Measurements from ENCODE around the gene CLMN. TPM values are rescaled to one million over a fixed set of nuclear protein-coding genes. Genes with fewer than 3 reads are reported as not detected.

CLMN gene
- total and polyA plus RNA-seq, 2 experiments from 2014 or later = 3.2 to 5.7 TPM

DNA sequence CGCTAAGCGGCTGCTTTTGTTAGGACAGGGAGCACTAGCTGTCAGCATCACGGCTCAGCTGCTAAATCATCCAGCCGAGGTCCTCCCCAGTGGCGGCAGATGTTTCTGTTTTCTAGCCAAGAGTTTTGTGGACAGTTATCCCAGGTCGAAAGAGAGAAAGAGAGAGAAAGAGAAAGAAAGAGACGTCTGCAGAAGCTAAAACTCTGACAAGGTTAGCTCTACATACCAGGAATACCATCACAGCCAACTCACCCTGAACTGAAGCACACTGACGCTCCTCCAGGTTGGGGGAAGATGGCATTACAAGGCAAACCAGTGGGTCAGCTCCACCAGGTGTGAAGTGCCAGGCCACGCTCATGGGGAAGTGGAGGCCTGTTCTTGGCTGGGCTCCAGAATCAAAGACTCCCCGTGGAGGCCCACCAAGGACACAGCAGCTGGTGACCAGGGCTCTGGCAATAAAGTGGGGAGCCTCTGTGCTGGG lies 97.5 kb downstream of the CLMN start:
- H3K27me3 Mint-ChIP-seq (ENCODE audit: insufficient read depth, low read depth, poor library complexity) = peaks cover 14% of the 10 kb centered on the region
- H2AFZ ChIP-seq = no peak overlapping the region
- H3K4me3 Mint-ChIP-seq = no peak overlapping the region
- peaks cover 34% of the 10 kb centered on the region for H3K4me1 ChIP-seq (ENCODE audit: insufficient read depth)
- H4K20me1 ChIP-seq (replicated peaks; ENCODE audit: insufficient read depth) = no peaks in the 10 kb centered on the region
- no peak overlapping the region for H3K4me3 ChIP-seq
- peak; percentile 35 for ATAC-seq
- DNase-seq (ENCODE audit: low spot score) = peak; percentile 45
- no peaks in the 10 kb centered on the region for H3K9me2 ChIP-seq (ENCODE audit: insufficient read depth)
- H3K36me3 Mint-ChIP-seq (ENCODE audit: low read depth) = no peaks in the 10 kb centered on the region
- H3K27ac ChIP-seq (ENCODE audit: low read depth) = no peak overlapping the region; the same call in 1 of the 2 replicates
- no peak for TF ChIP-seq ZNF114 (CRISPR knock-in tag; IDR thresholded peaks at IDR 0.05)
- no peak for TF ChIP-seq STAT1 (IDR thresholded peaks at IDR 0.05; ENCODE audit: unreplicated experiment)
- TF ChIP-seq, protein P1, sequence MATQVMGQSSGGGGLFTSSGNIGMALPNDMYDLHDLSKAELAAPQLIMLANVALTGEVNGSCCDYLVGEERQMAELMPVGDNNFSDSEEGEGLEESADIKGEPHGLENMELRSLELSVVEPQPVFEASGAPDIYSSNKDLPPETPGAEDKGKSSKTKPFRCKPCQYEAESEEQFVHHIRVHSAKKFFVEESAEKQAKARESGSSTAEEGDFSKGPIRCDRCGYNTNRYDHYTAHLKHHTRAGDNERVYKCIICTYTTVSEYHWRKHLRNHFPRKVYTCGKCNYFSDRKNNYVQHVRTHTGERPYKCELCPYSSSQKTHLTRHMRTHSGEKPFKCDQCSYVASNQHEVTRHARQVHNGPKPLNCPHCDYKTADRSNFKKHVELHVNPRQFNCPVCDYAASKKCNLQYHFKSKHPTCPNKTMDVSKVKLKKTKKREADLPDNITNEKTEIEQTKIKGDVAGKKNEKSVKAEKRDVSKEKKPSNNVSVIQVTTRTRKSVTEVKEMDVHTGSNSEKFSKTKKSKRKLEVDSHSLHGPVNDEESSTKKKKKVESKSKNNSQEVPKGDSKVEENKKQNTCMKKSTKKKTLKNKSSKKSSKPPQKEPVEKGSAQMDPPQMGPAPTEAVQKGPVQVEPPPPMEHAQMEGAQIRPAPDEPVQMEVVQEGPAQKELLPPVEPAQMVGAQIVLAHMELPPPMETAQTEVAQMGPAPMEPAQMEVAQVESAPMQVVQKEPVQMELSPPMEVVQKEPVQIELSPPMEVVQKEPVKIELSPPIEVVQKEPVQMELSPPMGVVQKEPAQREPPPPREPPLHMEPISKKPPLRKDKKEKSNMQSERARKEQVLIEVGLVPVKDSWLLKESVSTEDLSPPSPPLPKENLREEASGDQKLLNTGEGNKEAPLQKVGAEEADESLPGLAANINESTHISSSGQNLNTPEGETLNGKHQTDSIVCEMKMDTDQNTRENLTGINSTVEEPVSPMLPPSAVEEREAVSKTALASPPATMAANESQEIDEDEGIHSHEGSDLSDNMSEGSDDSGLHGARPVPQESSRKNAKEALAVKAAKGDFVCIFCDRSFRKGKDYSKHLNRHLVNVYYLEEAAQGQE (IDR thresholded peaks at IDR 0.05; ENCODE audit: unreplicated experiment) = no peak
- TF ChIP-seq, protein P2, sequence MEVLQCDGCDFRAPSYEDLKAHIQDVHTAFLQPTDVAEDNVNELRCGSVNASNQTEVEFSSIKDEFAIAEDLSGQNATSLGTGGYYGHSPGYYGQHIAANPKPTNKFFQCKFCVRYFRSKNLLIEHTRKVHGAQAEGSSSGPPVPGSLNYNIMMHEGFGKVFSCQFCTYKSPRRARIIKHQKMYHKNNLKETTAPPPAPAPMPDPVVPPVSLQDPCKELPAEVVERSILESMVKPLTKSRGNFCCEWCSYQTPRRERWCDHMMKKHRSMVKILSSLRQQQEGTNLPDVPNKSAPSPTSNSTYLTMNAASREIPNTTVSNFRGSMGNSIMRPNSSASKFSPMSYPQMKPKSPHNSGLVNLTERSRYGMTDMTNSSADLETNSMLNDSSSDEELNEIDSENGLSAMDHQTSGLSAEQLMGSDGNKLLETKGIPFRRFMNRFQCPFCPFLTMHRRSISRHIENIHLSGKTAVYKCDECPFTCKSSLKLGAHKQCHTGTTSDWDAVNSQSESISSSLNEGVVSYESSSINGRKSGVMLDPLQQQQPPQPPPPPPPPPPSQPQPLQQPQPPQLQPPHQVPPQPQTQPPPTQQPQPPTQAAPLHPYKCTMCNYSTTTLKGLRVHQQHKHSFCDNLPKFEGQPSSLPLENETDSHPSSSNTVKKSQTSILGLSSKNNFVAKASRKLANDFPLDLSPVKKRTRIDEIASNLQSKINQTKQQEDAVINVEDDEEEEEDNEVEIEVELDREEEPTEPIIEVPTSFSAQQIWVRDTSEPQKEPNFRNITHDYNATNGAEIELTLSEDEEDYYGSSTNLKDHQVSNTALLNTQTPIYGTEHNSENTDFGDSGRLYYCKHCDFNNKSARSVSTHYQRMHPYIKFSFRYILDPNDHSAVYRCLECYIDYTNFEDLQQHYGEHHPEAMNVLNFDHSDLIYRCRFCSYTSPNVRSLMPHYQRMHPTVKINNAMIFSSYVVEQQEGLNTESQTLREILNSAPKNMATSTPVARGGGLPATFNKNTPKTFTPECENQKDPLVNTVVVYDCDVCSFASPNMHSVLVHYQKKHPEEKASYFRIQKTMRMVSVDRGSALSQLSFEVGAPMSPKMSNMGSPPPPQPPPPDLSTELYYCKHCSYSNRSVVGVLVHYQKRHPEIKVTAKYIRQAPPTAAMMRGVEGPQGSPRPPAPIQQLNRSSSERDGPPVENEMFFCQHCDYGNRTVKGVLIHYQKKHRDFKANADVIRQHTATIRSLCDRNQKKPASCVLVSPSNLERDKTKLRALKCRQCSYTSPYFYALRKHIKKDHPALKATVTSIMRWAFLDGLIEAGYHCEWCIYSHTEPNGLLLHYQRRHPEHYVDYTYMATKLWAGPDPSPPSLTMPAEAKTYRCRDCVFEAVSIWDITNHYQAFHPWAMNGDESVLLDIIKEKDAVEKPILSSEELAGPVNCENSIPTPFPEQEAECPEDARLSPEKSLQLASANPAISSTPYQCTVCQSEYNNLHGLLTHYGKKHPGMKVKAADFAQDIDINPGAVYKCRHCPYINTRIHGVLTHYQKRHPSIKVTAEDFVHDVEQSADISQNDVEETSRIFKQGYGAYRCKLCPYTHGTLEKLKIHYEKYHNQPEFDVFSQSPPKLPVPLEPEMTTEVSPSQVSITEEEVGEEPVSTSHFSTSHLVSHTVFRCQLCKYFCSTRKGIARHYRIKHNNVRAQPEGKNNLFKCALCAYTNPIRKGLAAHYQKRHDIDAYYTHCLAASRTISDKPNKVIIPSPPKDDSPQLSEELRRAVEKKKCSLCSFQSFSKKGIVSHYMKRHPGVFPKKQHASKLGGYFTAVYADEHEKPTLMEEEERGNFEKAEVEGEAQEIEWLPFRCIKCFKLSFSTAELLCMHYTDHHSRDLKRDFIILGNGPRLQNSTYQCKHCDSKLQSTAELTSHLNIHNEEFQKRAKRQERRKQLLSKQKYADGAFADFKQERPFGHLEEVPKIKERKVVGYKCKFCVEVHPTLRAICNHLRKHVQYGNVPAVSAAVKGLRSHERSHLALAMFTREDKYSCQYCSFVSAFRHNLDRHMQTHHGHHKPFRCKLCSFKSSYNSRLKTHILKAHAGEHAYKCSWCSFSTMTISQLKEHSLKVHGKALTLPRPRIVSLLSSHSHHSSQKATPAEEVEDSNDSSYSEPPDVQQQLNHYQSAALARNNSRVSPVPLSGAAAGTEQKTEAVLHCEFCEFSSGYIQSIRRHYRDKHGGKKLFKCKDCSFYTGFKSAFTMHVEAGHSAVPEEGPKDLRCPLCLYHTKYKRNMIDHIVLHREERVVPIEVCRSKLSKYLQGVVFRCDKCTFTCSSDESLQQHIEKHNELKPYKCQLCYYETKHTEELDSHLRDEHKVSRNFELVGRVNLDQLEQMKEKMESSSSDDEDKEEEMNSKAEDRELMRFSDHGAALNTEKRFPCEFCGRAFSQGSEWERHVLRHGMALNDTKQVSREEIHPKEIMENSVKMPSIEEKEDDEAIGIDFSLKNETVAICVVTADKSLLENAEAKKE (CRISPR knock-in tag; IDR thresholded peaks at IDR 0.05) = no peak
- TF ChIP-seq ZNF331 (CRISPR knock-in tag; IDR thresholded peaks at IDR 0.05; ENCODE audit: low read depth) = no peak
- TF ChIP-seq, protein P3, sequence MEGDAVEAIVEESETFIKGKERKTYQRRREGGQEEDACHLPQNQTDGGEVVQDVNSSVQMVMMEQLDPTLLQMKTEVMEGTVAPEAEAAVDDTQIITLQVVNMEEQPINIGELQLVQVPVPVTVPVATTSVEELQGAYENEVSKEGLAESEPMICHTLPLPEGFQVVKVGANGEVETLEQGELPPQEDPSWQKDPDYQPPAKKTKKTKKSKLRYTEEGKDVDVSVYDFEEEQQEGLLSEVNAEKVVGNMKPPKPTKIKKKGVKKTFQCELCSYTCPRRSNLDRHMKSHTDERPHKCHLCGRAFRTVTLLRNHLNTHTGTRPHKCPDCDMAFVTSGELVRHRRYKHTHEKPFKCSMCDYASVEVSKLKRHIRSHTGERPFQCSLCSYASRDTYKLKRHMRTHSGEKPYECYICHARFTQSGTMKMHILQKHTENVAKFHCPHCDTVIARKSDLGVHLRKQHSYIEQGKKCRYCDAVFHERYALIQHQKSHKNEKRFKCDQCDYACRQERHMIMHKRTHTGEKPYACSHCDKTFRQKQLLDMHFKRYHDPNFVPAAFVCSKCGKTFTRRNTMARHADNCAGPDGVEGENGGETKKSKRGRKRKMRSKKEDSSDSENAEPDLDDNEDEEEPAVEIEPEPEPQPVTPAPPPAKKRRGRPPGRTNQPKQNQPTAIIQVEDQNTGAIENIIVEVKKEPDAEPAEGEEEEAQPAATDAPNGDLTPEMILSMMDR (conservative IDR thresholded peaks at IDR 0.05; ENCODE audit: low read depth in 2 of 2) = no peak
- TF ChIP-seq EZH2phosphoT487 (IDR thresholded peaks at IDR 0.05; ENCODE audit: unreplicated experiment) = no peak
- TF ChIP-seq CREB1 (CRISPR knock-in tag; IDR thresholded peaks at IDR 0.05; ENCODE audit: low read depth) = no peak
- no peaks in the 10 kb centered on the region for H3K9me3 Mint-ChIP-seq
- H3K36me3 ChIP-seq (ENCODE audit: insufficient read depth) = no peaks in the 10 kb centered on the region
- H3F3A ChIP-seq (replicated peaks; ENCODE audit: low read depth) = no peaks in the 10 kb centered on the region
- no peak overlapping the region for H3K4me2 ChIP-seq
- no peaks in the 10 kb centered on the region for H3K79me2 ChIP-seq (replicated peaks; ENCODE audit: insufficient read depth)
- peaks cover 55% of the 10 kb centered on the region for H3K4me1 Mint-ChIP-seq
- no peaks in the 10 kb centered on the region for H3K27me3 ChIP-seq (ENCODE audit: insufficient read depth)
- H3K27ac Mint-ChIP-seq = no peak overlapping the region
